ENCODE data around the gene RARRES2.
A peak's percentile ranks its signal among the peaks of the same experiment; 100 is the strongest.

The RARRES2 gene

GRCh38 chr7:150383710-150384397 lies 42.4 kb upstream of the RARRES2 start:
- no peak for TF ChIP-seq TAF1 (IDR thresholded peaks at IDR 0.05; ENCODE audit: low read depth, low read length)
- no peak for TF ChIP-seq POLR2AphosphoS5 (IDR thresholded peaks at IDR 0.05; ENCODE audit: low read depth, low read length)
- DNase-seq (ENCODE audit: insufficient read length, low spot score) (no peak), FAIRE-seq (no peak)

GRCh38 chr7:150382844-150383225 lies 41.4 kb upstream of the RARRES2 start:
- TF ChIP-seq SPI1 (IDR thresholded peaks at IDR 0.05; ENCODE audit: low read depth, low read length) (no peak), TAF1 (IDR thresholded peaks at IDR 0.05; ENCODE audit: low read depth, low read length) (no peak), POU2F2 (IDR thresholded peaks at IDR 0.05; ENCODE audit: low read depth, low read length) (no peak), POLR2AphosphoS5 (IDR thresholded peaks at IDR 0.05; ENCODE audit: low read depth, low read length) (no peak), POLR2A (IDR thresholded peaks at IDR 0.05; ENCODE audit: low read depth, low read length) (no peak), PAX5 (IDR thresholded peaks at IDR 0.05; ENCODE audit: insufficient read depth, low read length, severe bottlenecking) (no peak)
- DNase-seq (ENCODE audit: insufficient read length, low spot score) (no peak), FAIRE-seq (peak; percentile 9)

GRCh38 chr7:150382123-150382843 lies 40.9 kb upstream of the RARRES2 start:
- no peak for TF ChIP-seq POLR2AphosphoS5 (IDR thresholded peaks at IDR 0.05; ENCODE audit: low read depth, low read length)
- no peak for TF ChIP-seq POLR2A (IDR thresholded peaks at IDR 0.05; ENCODE audit: low read depth, low read length)
- no peak for TF ChIP-seq PAX5 (IDR thresholded peaks at IDR 0.05; ENCODE audit: insufficient read depth, low read length, severe bottlenecking)
- no peak for TF ChIP-seq SPI1 (IDR thresholded peaks at IDR 0.05; ENCODE audit: low read depth, low read length)
- TF ChIP-seq POU2F2 (IDR thresholded peaks at IDR 0.05; ENCODE audit: low read depth, low read length), result no peak
- no peak for TF ChIP-seq TAF1 (IDR thresholded peaks at IDR 0.05; ENCODE audit: low read depth, low read length)
- DNase-seq (ENCODE audit: insufficient read length, low spot score) (no peak), FAIRE-seq (no peak)

- TF ChIP-seq PAX5 (IDR thresholded peaks at IDR 0.05; ENCODE audit: insufficient read depth, low read length, severe bottlenecking), result no peak
- no peak for TF ChIP-seq POU2F2 (IDR thresholded peaks at IDR 0.05; ENCODE audit: low read depth, low read length)
- no peak for TF ChIP-seq POLR2AphosphoS5 (IDR thresholded peaks at IDR 0.05; ENCODE audit: low read depth, low read length)
- TF ChIP-seq POLR2A (IDR thresholded peaks at IDR 0.05; ENCODE audit: low read depth, low read length), result no peak
- no peak for TF ChIP-seq SPI1 (IDR thresholded peaks at IDR 0.05; ENCODE audit: low read depth, low read length)
- no peak for TF ChIP-seq TAF1 (IDR thresholded peaks at IDR 0.05; ENCODE audit: low read depth, low read length)
- no peak for FAIRE-seq
- DNase-seq (ENCODE audit: insufficient read length, low spot score), result no peak
Observed at GRCh38 chr7:150381785-150382122, 40.3 kb upstream of the RARRES2 start.

- TF ChIP-seq POLR2AphosphoS5 (IDR thresholded peaks at IDR 0.05; ENCODE audit: low read depth, low read length) (no peak), POLR2A (IDR thresholded peaks at IDR 0.05; ENCODE audit: low read depth, low read length) (no peak), POU2F2 (IDR thresholded peaks at IDR 0.05; ENCODE audit: low read depth, low read length) (no peak)
- FAIRE-seq (no peak), DNase-seq (ENCODE audit: insufficient read length, low spot score) (no peak)
Observed at GRCh38 chr7:150381096-150381495, 39.7 kb upstream of the RARRES2 start.

- TF ChIP-seq SPI1 (IDR thresholded peaks at IDR 0.05; ENCODE audit: low read depth, low read length) (peak; percentile 94), PAX5 (IDR thresholded peaks at IDR 0.05; ENCODE audit: insufficient read depth, low read length, severe bottlenecking) (no peak), TAF1 (IDR thresholded peaks at IDR 0.05; ENCODE audit: low read depth, low read length) (peak; percentile 26; the same call in 1 of the 2 replicates), POLR2AphosphoS5 (IDR thresholded peaks at IDR 0.05; ENCODE audit: low read depth, low read length) (0 out of 2 replicates have a peak, but pooled peaks have one; percentile 8), POLR2A (IDR thresholded peaks at IDR 0.05; ENCODE audit: low read depth, low read length) (peak; percentile 42; the same call in 1 of the 2 replicates), POU2F2 (IDR thresholded peaks at IDR 0.05; ENCODE audit: low read depth, low read length) (peak; percentile 63; the same call in 1 of the 2 replicates)
- peak; percentile 58 for DNase-seq (ENCODE audit: insufficient read length, low spot score)
- peak; percentile 82 for FAIRE-seq
Observed at GRCh38 chr7:150380463-150380862, 39.0 kb upstream of the RARRES2 start.

GRCh38 chr7:150379441-150380379 lies 38.3 kb upstream of the RARRES2 start:
- DNase-seq (ENCODE audit: insufficient read length, low spot score) (no peak), FAIRE-seq (peak; percentile 76)
- no peak for TF ChIP-seq TAF1 (IDR thresholded peaks at IDR 0.05; ENCODE audit: low read depth, low read length)
- TF ChIP-seq PAX5 (IDR thresholded peaks at IDR 0.05; ENCODE audit: insufficient read depth, low read length, severe bottlenecking), result no peak
- peak; percentile 38 for TF ChIP-seq POLR2A (IDR thresholded peaks at IDR 0.05; ENCODE audit: low read depth, low read length)
- TF ChIP-seq SPI1 (IDR thresholded peaks at IDR 0.05; ENCODE audit: low read depth, low read length), result no peak
- TF ChIP-seq POU2F2 (IDR thresholded peaks at IDR 0.05; ENCODE audit: low read depth, low read length), result no peak; the same call in 1 of the 2 replicates
- TF ChIP-seq POLR2AphosphoS5 (IDR thresholded peaks at IDR 0.05; ENCODE audit: low read depth, low read length), result peak; percentile 52; the same call in 1 of the 2 replicates

GRCh38 chr7:150378853-150379440 lies 37.5 kb upstream of the RARRES2 start, which contains the start of gene ZNF775:
ZNF775 (plus strand) TSS chr7:150379330; CDS start chr7:150388471, 9,141 bp downstream.
- peak; percentile 84 for FAIRE-seq
- DNase-seq (ENCODE audit: insufficient read length, low spot score), result peak; percentile 99
- peak; percentile 31; the same call in 1 of the 2 replicates for TF ChIP-seq POU2F2 (IDR thresholded peaks at IDR 0.05; ENCODE audit: low read depth, low read length)
- peak; percentile 79 for TF ChIP-seq TAF1 (IDR thresholded peaks at IDR 0.05; ENCODE audit: low read depth, low read length)
- 0 out of 2 replicates have a peak, but pooled peaks have one; percentile 15 for TF ChIP-seq SPI1 (IDR thresholded peaks at IDR 0.05; ENCODE audit: low read depth, low read length)
- TF ChIP-seq PAX5 (IDR thresholded peaks at IDR 0.05; ENCODE audit: insufficient read depth, low read length, severe bottlenecking), result no peak
- TF ChIP-seq POLR2A (IDR thresholded peaks at IDR 0.05; ENCODE audit: low read depth, low read length), result peak; percentile 84
- TF ChIP-seq POLR2AphosphoS5 (IDR thresholded peaks at IDR 0.05; ENCODE audit: low read depth, low read length), result peak; percentile 82
